Thyroid gland (tissue), 4 donors: ENCODE measurements around the gene AIP. TPM values are rescaled to one million over a fixed set of nuclear protein-coding genes. Genes with fewer than 3 reads are reported as not detected.

ENCODE experiments used
- DNase-seq, 2 donors: peaks; one replicate each; pipeline ENCODE4 v3.0.0-alpha.2; 2019
- H3K27ac ChIP-seq, 3 donors: fragments of 200-600 bp; sonication (generic); 1 replicate in 2 of 3; 2 replicates in 1 of 3; pipeline ENCODE4 v1.5.1; 2016 to 2019; ENCODE audit warnings: mild to moderate bottlenecking in 1 of 3, moderate library complexity in 1 of 3
- H3K27me3 ChIP-seq: fragments of 200-600 bp; sonication (generic); one replicate; pipeline ENCODE4 v1.5.1; 2019
- H3K36me3 ChIP-seq, 2 donors: fragments of 200-600 bp; sonication (generic); one replicate each; pipeline ENCODE4 v1.5.1; 2016 to 2019
- H3K4me1 ChIP-seq, 2 donors: fragments of 200-600 bp; sonication (generic); one replicate each; pipeline ENCODE4 v1.5.1; 2017 to 2019
- H3K4me3 ChIP-seq, 3 donors: fragments of 200-600 bp; sonication (generic); replicated peaks in 1 of 3; 1 replicate in 2 of 3; 2 replicates in 1 of 3; pipeline ENCODE4 v1.5.1; 2016; ENCODE audit warnings: mild to moderate bottlenecking in 1 of 3
- H3K9me3 ChIP-seq: fragments of 200-600 bp; sonication (generic); one replicate; pipeline ENCODE4 v1.5.1; 2017
- CTCF ChIP-seq, 6 experiments: fragments of 200-600 bp in 3 of 6; fragments of 450-650 bp in 3 of 6; sonication (generic) in 3 of 6; IDR thresholded peaks; one replicate each; pipeline ENCODE4 v1.5.1; 2016 to 2019; ENCODE audit warnings: antibody characterized with exemption in 6 of 6, mild to moderate bottlenecking in 2 of 6, inconsistent platforms in 1 of 6, moderate library complexity in 1 of 6
- POLR2A ChIP-seq, 2 donors: fragments of 450-650 bp; IDR thresholded peaks; one replicate each; pipeline ENCODE4 v1.6.1; 2017; ENCODE audit warnings: antibody characterized with exemption in 2 of 2, mild to moderate bottlenecking in 2 of 2, moderate library complexity in 1 of 2
- WGBS, 2 donors: methylation state at CpG; one replicate each; pipeline ENCODE4 v1.1.5; 2017; 5-methylcytosine and 5-hydroxymethylcytosine counted together
- intact Hi-C: fragments of 100-400 bp; cut with DNase I; formaldehyde crosslinking; loops from one replicate; pipeline ENCODE4 v1.15.1; 2023
- total RNA-seq, 4 donors: library from RNA; depleted of rRNA; stranded (reverse); fragments of >200 nt; gene quantifications; one replicate each; pipeline ENCODE4 v1.2.3, GENCODE V29; 2016

AIP gene
- total RNA-seq, 4 donors from 2014 or later: 58.2 to 100 (median 83.2) TPM

- DNase-seq: no peak
- Histone ChIP-seq H3K9me3 (no peaks in the 10 kb centered on the region), H3K4me1 (peaks cover 0 to 2% of the 10 kb centered on the region in 2 donors), H3K27ac (no peak overlapping the region), H3K27me3 (no peaks in the 10 kb centered on the region), H3K4me3 (no peak overlapping the region), H3K36me3 (peaks cover 46 to 58% of the 10 kb centered on the region in 2 donors)
- TF ChIP-seq POLR2A (IDR thresholded peaks at IDR 0.05): no peak
- TF ChIP-seq CTCF (IDR thresholded peaks at IDR 0.05): no peak
- 89 to 90% methylated on average over 16 to 23 of the region's 23 CpGs for WGBS, 2 donors
- intact Hi-C loops: no loop called here
Measured at GRCh38 chr11:67489885-67490726, 7.3 kb downstream of the AIP start.

GRCh38 chr11:67490727-67491065, 7.9 kb downstream of the AIP start:
- TF ChIP-seq POLR2A (IDR thresholded peaks at IDR 0.05): no peak
- no peak overlapping the region for H3K4me3 ChIP-seq
- no peaks in the 10 kb centered on the region for H3K4me1 ChIP-seq
- no peaks in the 10 kb centered on the region for H3K27me3 ChIP-seq
- no peak overlapping the region for H3K27ac ChIP-seq
- H3K9me3 ChIP-seq: no peaks in the 10 kb centered on the region
- 78 to 90% methylated on average over 2 to 7 of the region's 15 CpGs for WGBS, 2 donors
- intact Hi-C loops: no loop called here
- H3K36me3 ChIP-seq: peaks cover 46 to 62% of the 10 kb centered on the region in 2 donors
- no peak for DNase-seq

GRCh38 chr11:67491276-67492068, 8.6 kb downstream of the AIP start:
- Histone ChIP-seq H3K4me1 (no peaks in the 10 kb centered on the region), H3K4me3 (no peak overlapping the region), H3K27ac (no peak overlapping the region), H3K27me3 (no peaks in the 10 kb centered on the region), H3K36me3 (peaks cover 46 to 62% of the 10 kb centered on the region in 2 donors), H3K9me3 (no peaks in the 10 kb centered on the region)
- intact Hi-C loops: no loop called here
- TF ChIP-seq CTCF (IDR thresholded peaks at IDR 0.05) (no peak), POLR2A (IDR thresholded peaks at IDR 0.05) (no peak)
- WGBS, 2 donors: 90 to 91% methylated on average over 12 to 24 of the region's 24 CpGs
- DNase-seq: no peak

- DNase-seq: no peak
- H3K27ac ChIP-seq: no peak overlapping the region
- intact Hi-C loops: no loop called here
- H3K9me3 ChIP-seq: no peaks in the 10 kb centered on the region
- H3K4me3 ChIP-seq: no peak overlapping the region
- no peak for TF ChIP-seq CTCF (IDR thresholded peaks at IDR 0.05)
- TF ChIP-seq POLR2A (IDR thresholded peaks at IDR 0.05): no peak
- peaks cover 46 to 61% of the 10 kb centered on the region in 2 donors for H3K36me3 ChIP-seq
- H3K4me1 ChIP-seq: no peaks in the 10 kb centered on the region
- no peaks in the 10 kb centered on the region for H3K27me3 ChIP-seq
- WGBS, 2 donors: 89 to 95% methylated on average over 13 to 16 of the region's 19 CpGs
Measured at GRCh38 chr11:67492069-67492727, 9.4 kb downstream of the AIP start.

DNA sequence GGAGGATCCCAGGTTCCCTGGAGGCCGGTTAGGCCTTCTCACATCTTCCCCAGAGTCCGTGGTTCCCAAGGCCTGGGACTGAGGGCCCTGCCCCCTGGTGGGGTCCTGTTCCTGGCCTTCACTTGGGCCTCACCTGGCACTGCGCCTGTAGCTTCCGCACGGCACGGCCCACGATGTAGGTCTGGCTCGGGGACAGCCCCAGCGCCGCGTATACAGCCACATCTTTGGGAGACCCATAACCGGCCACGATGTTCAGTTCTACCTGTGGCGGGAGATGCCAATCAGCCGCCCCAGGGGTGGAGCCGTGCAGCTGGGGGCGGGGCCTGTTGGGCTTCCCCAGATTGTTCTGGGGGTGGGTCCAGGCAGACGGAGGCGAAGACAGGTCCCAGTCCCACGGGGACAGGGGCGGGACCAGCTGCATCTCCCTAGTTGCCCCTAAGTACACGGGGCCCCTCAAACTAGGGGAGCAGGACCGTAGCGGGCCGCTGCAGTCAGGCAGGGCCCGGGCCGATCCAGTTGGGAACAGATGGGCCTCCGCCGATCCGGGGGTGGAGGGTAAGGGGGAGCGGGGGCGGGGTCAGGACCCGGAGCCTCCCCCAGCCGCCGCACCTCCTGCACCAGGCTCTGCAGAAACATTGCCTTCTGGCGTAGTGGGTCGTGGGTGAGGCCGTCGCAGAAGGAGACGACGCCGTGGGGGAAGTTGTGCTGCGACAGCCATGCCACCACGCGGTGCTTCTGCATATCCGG, 10.1 kb downstream of the AIP start:
- Histone ChIP-seq H3K9me3 (no peaks in the 10 kb centered on the region), H3K36me3 (peaks cover 46 to 59% of the 10 kb centered on the region in 2 donors), H3K27ac (no peak overlapping the region), H3K4me3 (no peak overlapping the region), H3K4me1 (no peaks in the 10 kb centered on the region), H3K27me3 (no peaks in the 10 kb centered on the region)
- no peak for TF ChIP-seq CTCF (IDR thresholded peaks at IDR 0.05)
- no peak for TF ChIP-seq POLR2A (IDR thresholded peaks at IDR 0.05)
- 93 to 100% methylated on average over 3 to 30 of the region's 46 CpGs for WGBS, 2 donors
- DNase-seq: no peak
- intact Hi-C loops: no loop called here
